ENCODE measurements around the gene RCSD1.

Gene RCSD1

GRCh38 chr1:167676205-167676915 is 46.3 kb downstream of the RCSD1 start:
- Histone ChIP-seq H3K27ac (replicated peaks) (no peak overlapping the region), H3K27me3 (ENCODE audit: insufficient read depth, poor library complexity, severe bottlenecking) (no peaks in the 10 kb centered on the region), H3K4me3 (replicated peaks; ENCODE audit: insufficient read depth, low read length) (no peak overlapping the region)
- no peak for TF ChIP-seq POLR2AphosphoS5 (IDR thresholded peaks at IDR 0.05; ENCODE audit: low read depth)
- no peak for TF ChIP-seq SPI1 (IDR thresholded peaks at IDR 0.05; ENCODE audit: borderline replicate concordance, low read depth)
- no peak for TF ChIP-seq REST (IDR thresholded peaks at IDR 0.05; ENCODE audit: insufficient replicate concordance, low read depth)
- TF ChIP-seq GABPA (IDR thresholded peaks at IDR 0.05; ENCODE audit: low read depth) = no peak
- no peak for TF ChIP-seq CTCF (IDR thresholded peaks at IDR 0.05; ENCODE audit: insufficient read depth, low read length)
- no peak for DNase-seq (ENCODE audit: low read depth in 1 of 2, low spot score in 1 of 2)

GRCh38 chr1:167676916-167677848 is 47.1 kb downstream of the RCSD1 start:
- DNase-seq (ENCODE audit: low read depth in 1 of 2, low spot score in 1 of 2) = no peak
- Histone ChIP-seq H3K27ac (replicated peaks) (no peak overlapping the region), H3K27me3 (ENCODE audit: insufficient read depth, poor library complexity, severe bottlenecking) (no peaks in the 10 kb centered on the region), H3K4me3 (replicated peaks; ENCODE audit: insufficient read depth, low read length) (no peak overlapping the region)
- TF ChIP-seq GABPA (IDR thresholded peaks at IDR 0.05; ENCODE audit: low read depth) (no peak), REST (IDR thresholded peaks at IDR 0.05; ENCODE audit: insufficient replicate concordance, low read depth) (no peak), CTCF (IDR thresholded peaks at IDR 0.05; ENCODE audit: insufficient read depth, low read length) (no peak), SPI1 (IDR thresholded peaks at IDR 0.05; ENCODE audit: borderline replicate concordance, low read depth) (no peak), POLR2AphosphoS5 (IDR thresholded peaks at IDR 0.05; ENCODE audit: low read depth) (no peak)

- no peak overlapping the region for H3K27ac ChIP-seq (replicated peaks)
- no peaks in the 10 kb centered on the region for H3K27me3 ChIP-seq (ENCODE audit: insufficient read depth, poor library complexity, severe bottlenecking)
- no peak for DNase-seq (ENCODE audit: low read depth in 1 of 2, low spot score in 1 of 2)
- TF ChIP-seq REST (IDR thresholded peaks at IDR 0.05; ENCODE audit: insufficient replicate concordance, low read depth) (no peak), GABPA (IDR thresholded peaks at IDR 0.05; ENCODE audit: low read depth) (no peak), POLR2AphosphoS5 (IDR thresholded peaks at IDR 0.05; ENCODE audit: low read depth) (no peak), CTCF (IDR thresholded peaks at IDR 0.05; ENCODE audit: insufficient read depth, low read length) (no peak)
- no peak overlapping the region for H3K4me3 ChIP-seq (replicated peaks; ENCODE audit: insufficient read depth, low read length)
These were observed 48.4 kb downstream of the RCSD1 start for GRCh38 chr1:167678422-167678821.
